ENCODE measurements around the gene MAGEB3. TPM values are rescaled to one million over a fixed set of nuclear protein-coding genes. Genes with fewer than 3 reads are reported as not detected.
A peak's percentile ranks its signal among the peaks of the same experiment; 100 is the strongest.

MAGEB3 gene, protein sequence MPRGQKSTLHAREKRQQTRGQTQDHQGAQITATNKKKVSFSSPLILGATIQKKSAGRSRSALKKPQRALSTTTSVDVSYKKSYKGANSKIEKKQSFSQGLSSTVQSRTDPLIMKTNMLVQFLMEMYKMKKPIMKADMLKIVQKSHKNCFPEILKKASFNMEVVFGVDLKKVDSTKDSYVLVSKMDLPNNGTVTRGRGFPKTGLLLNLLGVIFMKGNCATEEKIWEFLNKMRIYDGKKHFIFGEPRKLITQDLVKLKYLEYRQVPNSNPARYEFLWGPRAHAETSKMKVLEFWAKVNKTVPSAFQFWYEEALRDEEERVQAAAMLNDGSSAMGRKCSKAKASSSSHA
- total RNA-seq (2011; cell fraction: chromatin; rRNA removed; ENCODE audit: low replicate concordance), result not detected in 2 replicates
- 0.17 TPM in 1 of 2 replicates, not detected in the other for total RNA-seq (2011; cell fraction: nucleolus; rRNA removed)
- not detected in 2 replicates for total RNA-seq (2011; cell fraction: nucleoplasm; rRNA removed)
- not detected in 2 replicates for total RNA-seq (2014; rRNA removed)
- 0.11 TPM in 1 of 2 replicates, not detected in the other for total RNA-seq (2014; rRNA removed; fragmentation: Illumina TruSeq; extraction: Trizol)
- total RNA-seq (2015; rRNA removed; fragmentation: Illumina TruSeq; extraction: Trizol), result 0.07 TPM in 1 of 2 replicates, not detected in the other
- not detected in 2 replicates for total RNA-seq (2021)
- not detected in 2 replicates for polyA plus RNA-seq (2011; rRNA removed)
- not detected in 2 replicates for polyA plus RNA-seq (2011; cell fraction: cytosol; rRNA removed)
- not detected in 2 replicates for polyA plus RNA-seq (2011; cell fraction: nucleus; rRNA removed)
- polyA plus RNA-seq (2012), result 0.07 TPM in 1 of 2 replicates, not detected in the other
- not detected in 2 replicates for polyA plus RNA-seq (2014; fragmentation: Illumina TruSeq; extraction: Trizol)
- polyA plus RNA-seq (2014; fragmentation: Nextera tagmentation; extraction: Ambion mirVana), result not detected
- polyA plus RNA-seq (2014; rRNA removed), result 0.38 TPM in 1 of 2 replicates, not detected in the other
- not detected in 2 replicates for polyA minus RNA-seq (2011; rRNA and poly(A)+ RNA removed)
- not detected in 2 replicates for polyA minus RNA-seq (2011; cell fraction: cytosol; rRNA and poly(A)+ RNA removed)
- not detected in 2 replicates for polyA minus RNA-seq (2011; cell fraction: nucleus; rRNA and poly(A)+ RNA removed)
- Bru-seq, nascent RNA, result percentile 1 among the genes with signal in this experiment
- BruChase-seq, experiment 1, labeled RNA remaining after a 2-hour chase, result percentile 32 among the genes with signal in this experiment
- percentile 35 among the genes with signal in this experiment for BruChase-seq, experiment 2, labeled RNA remaining after a 6-hour chase
- long read RNA-seq, experiment 1, result 0 reads
- long read RNA-seq, experiment 2, result 0 reads
- long read RNA-seq, experiment 3, result 0 reads

DNA sequence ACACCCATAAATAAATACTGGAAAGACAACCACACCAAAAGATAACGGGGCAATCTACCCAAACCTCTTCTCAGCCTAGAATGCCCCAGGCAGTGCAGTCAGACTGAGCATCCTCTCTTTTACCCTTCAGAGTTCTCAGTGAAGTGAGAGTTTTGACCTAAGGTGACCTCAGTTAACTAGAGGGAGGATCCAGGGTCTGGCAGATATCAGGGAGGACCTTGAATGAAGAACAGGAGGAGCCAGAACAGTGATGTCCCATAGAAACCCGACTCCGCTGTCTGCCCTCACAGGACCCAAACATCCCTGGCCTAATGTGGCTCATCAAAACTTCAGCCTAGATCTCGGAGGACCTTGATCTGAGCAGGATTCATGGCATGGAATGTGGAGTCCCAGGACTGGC is at the start of gene MAGEB3:
MAGEB3 (plus strand) TSS at position 263 of the 400 bp plus-strand sequence. CDS start 5,268 bp downstream, outside the sequence.
- no peaks in the 10 kb centered on the region for H3K27me3 ChIP-seq (ENCODE audit: control insufficient read depth in 2 of 2, insufficient read depth in 2 of 2, low read length in 2 of 2)
- CTCF ChIA-PET (ENCODE audit: low intra/inter-chr PET ratio), result no interaction called here
- no peaks in the 10 kb centered on the region for H4K20me1 ChIP-seq (replicated peaks; ENCODE audit: control insufficient read depth, insufficient read depth, low read length)
- POLR2A ChIA-PET, result no interaction called here
- intact Hi-C loops (cut with micrococcal nuclease) (no loop called here), in situ Hi-C loops (cut with MboI) (no loop called here)
- no peak within 1 kb of the TSS for H3K4me2 ChIP-seq (ENCODE audit: insufficient read depth, low read length)
- no peak for TF ChIP-seq ILF3 (IDR thresholded peaks at IDR 0.05; ENCODE audit: borderline replicate concordance)
- no peak for TF ChIP-seq TOE1 (IDR thresholded peaks at IDR 0.05; ENCODE audit: borderline replicate concordance)
- no peak for TF ChIP-seq TOE1 (CRISPR knock-in tag; IDR thresholded peaks at IDR 0.05; ENCODE audit: borderline replicate concordance, low read depth)
- TF ChIP-seq SIX5 (IDR thresholded peaks at IDR 0.05; ENCODE audit: borderline replicate concordance in 1 of 2, insufficient read depth in 1 of 2, low read depth in 1 of 2, low read length in 2 of 2), result no peak
- TF ChIP-seq YY1 (IDR thresholded peaks at IDR 0.05; ENCODE audit: borderline replicate concordance in 1 of 3, control insufficient read depth in 1 of 3, extremely low read depth in 1 of 3, insufficient read depth in 3 of 3, insufficient read length in 1 of 3, insufficient replicate concordance in 2 of 3, low read depth in 1 of 3, low read length in 2 of 3), result no peak
- TF ChIP-seq, protein P1, sequence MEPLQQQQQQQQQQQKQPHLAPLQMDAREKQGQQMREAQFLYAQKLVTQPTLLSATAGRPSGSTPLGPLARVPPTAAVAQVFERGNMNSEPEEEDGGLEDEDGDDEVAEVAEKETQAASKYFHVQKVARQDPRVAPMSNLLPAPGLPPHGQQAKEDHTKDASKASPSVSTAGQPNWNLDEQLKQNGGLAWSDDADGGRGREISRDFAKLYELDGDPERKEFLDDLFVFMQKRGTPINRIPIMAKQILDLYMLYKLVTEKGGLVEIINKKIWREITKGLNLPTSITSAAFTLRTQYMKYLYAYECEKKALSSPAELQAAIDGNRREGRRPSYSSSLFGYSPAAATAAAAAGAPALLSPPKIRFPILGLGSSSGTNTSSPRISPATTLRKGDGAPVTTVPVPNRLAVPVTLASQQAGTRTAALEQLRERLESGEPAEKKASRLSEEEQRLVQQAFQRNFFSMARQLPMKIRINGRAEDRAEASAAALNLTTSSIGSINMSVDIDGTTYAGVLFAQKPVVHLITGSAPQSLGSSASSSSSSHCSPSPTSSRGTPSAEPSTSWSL (CRISPR knock-in tag; IDR thresholded peaks at IDR 0.05; ENCODE audit: borderline replicate concordance), result no peak
- no peak for TF ChIP-seq HCFC1 (IDR thresholded peaks at IDR 0.05; ENCODE audit: low read depth, low read length)
- no peak for TF ChIP-seq ZNF707 (CRISPR knock-in tag; conservative IDR thresholded peaks at IDR 0.05)
- no peak within 1 kb of the TSS for H3K27ac ChIP-seq (ENCODE audit: extremely low read depth, low read depth, low read length)
- ATAC-seq (no peak), FAIRE-seq (no peak), DNase-seq (ENCODE audit: extremely low read depth in 1 of 4, low spot score in 3 of 4) (no peak)
- no peaks in the 10 kb centered on the region for H3K79me2 ChIP-seq (ENCODE audit: control insufficient read depth, insufficient read depth, low read length)
- H2AFZ ChIP-seq (ENCODE audit: low read depth, low read length), result no peak within 1 kb of the TSS
- H3K36me3 ChIP-seq (ENCODE audit: control insufficient read depth, insufficient read depth, low read length), result no peaks in the 10 kb centered on the region
- H3K9ac ChIP-seq (ENCODE audit: insufficient read depth in 1 of 2, low read depth in 2 of 2, low read length in 2 of 2), result no peak within 1 kb of the TSS
- 36% methylated on average over 4 of the region's 4 CpGs for WGBS (ENCODE audit: insufficient coverage, low coverage, missing lambda C conversion rate)
- BruUV-seq (replicated peaks), result no TSS peak
- H3K9me1 ChIP-seq (ENCODE audit: control insufficient read depth, insufficient read depth, low read length), result no peaks in the 10 kb centered on the region
- no peaks in the 10 kb centered on the region for H3K9me3 ChIP-seq (replicated peaks; ENCODE audit: control insufficient read depth, insufficient read depth, low read depth, low read length)
- H3K4me3 ChIP-seq, result no peak within 1 kb of the TSS
- H3K4me1 ChIP-seq (replicated peaks in 1 of 2; ENCODE audit: control insufficient read depth in 2 of 2, insufficient read depth in 2 of 2, low read length in 2 of 2), result no peaks in the 10 kb centered on the region; a peak in 1 of 5 replicates
